Measurements from ENCODE around the gene ZNF615.
"Not testable (repeated sequence)": the region's sequence is repeated elsewhere in the genome, so short reads cannot be mapped to it uniquely, and the experiment has no call there.

ZNF615 gene

DNA sequence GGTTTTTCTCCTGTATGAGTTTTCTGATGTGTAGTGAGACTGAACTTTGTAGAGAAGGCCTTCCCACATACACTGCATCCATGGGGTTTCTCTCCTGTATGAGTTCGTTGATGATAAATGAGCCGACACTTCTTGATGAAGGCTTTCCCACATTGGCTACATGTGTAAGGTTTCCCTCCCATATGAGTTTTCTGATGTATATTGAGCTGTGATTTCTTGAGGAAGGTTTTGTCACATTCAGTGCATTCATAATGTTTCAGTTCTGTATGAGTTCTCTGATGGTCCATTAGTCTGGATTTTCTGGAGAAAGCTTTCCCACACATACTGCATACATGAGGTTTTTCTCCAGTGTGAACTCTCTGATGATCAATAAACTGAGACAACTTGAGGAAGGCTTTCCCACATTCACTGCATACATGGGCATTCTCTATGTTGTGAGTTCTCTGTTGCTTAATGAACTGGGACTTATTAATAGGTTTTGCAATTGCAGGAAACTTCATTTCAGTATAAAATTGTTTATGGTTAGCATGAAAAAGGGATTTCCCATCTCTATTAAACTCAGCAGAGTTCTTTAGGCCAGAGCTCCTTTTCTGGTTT is 13.9 kb downstream of the ZNF615 start:
- DNase-seq (ENCODE audit: extremely low read depth, low read depth) = no peak
- H3K4me3 ChIP-seq (replicated peaks; ENCODE audit: low read depth, low read length) = no peak overlapping the region
- TF ChIP-seq, protein P1, sequence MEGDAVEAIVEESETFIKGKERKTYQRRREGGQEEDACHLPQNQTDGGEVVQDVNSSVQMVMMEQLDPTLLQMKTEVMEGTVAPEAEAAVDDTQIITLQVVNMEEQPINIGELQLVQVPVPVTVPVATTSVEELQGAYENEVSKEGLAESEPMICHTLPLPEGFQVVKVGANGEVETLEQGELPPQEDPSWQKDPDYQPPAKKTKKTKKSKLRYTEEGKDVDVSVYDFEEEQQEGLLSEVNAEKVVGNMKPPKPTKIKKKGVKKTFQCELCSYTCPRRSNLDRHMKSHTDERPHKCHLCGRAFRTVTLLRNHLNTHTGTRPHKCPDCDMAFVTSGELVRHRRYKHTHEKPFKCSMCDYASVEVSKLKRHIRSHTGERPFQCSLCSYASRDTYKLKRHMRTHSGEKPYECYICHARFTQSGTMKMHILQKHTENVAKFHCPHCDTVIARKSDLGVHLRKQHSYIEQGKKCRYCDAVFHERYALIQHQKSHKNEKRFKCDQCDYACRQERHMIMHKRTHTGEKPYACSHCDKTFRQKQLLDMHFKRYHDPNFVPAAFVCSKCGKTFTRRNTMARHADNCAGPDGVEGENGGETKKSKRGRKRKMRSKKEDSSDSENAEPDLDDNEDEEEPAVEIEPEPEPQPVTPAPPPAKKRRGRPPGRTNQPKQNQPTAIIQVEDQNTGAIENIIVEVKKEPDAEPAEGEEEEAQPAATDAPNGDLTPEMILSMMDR (IDR thresholded peaks at IDR 0.05; ENCODE audit: low read depth, low read length, missing control alignments) = no peak

DNA sequence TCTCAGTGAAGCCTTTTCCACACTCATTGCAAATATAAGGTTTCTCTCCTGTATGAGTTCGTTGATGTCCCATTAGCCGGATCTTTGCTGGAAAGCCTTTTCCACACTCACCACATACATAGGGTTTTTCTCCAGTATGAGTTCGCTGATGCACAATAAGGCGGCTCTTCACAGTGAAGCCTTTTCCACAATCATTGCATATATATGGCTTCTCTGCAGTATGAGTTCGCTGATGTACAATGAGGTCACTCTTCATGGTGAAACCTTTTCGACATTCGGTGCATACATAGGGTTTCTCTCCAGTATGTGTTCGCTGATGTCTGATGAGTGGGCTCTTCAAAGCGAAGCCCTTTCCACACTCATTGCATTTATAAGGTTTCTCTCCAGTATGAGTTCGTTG is 14.6 kb downstream of the ZNF615 start:
- no peak for DNase-seq (ENCODE audit: extremely low read depth, low read depth)
- TF ChIP-seq, protein P1 (IDR thresholded peaks at IDR 0.05; ENCODE audit: low read depth, low read length, missing control alignments) = no peak
- no peak overlapping the region for H3K4me3 ChIP-seq (replicated peaks; ENCODE audit: low read depth, low read length)

DNA sequence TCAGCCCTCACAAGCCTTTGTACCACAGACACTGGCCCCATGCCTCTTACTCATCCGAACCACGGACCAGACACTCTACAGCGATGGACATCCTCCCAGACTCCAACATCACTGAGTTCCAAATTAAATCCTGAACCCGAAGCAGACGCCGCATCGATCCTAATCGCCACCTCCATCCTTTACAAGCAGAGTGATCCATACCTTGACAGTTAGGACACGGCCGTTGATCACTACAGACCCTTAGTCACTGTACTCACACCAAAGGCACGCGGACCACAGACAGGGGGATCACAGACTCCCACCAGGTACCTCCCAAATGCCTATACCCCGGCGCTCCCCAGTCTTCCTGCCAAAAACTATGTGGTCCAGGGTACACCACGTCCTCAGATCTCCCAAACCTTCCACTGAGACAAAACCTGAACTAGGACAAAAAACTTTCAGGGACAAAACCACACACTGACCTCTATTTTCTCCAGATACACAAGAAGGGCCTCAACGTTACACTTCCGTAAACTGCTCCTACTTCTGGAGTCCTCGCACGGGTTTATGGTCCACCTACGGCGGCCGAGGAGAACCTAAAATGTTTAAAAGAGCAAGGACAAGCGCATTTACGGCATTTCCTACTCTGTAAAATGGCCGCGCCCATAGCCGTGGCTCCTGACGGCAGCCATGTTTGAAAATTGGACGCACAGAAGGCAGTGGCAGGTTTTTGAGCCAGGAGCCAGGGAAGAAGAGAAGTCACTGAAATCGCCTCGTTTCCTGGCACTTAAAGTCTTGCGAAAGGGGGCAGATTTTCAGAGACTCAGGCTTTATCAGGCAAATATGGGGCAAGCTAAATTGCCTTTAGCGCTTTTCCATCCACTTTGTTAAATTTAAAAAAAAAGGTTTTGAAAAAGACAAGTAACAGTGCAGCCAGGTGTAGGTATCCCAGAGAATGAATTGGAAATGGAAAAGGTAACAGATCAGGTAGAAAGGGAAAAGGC is 21.4 kb downstream of the ZNF615 start, which contains the start of gene ZNF350:
Gene ZNF350, minus strand, starts transcription at position 532 of the 983 bp plus-strand sequence. CDS start 12,480 bp downstream, outside the sequence.
- DNase-seq (ENCODE audit: extremely low read depth, low read depth) = peak; percentile 82
- TF ChIP-seq, protein P1 (IDR thresholded peaks at IDR 0.05; ENCODE audit: low read depth, low read length, missing control alignments) = no peak
- peak within 1 kb of the TSS; percentile 74 for H3K4me3 ChIP-seq (replicated peaks; ENCODE audit: low read depth, low read length)

DNA sequence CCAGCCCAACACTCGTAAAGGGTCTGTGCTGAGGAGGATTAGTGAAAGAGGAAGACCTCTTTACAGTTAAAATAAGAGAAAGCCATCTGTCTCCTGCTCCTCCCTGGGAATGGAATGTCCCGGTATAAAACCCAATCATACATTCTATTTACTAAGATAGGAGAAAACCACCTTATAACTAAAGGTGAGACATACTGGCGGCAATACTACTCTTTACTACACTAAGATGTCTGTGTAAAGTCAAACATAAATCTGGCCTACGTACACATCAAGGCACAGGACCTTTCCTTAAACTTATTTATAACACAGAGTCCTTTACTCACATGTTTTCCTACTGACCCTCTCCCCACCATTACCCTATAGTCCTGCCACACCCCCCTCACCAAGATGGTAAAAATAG is 24.6 kb downstream of the ZNF615 start:
- no peak overlapping the region for H3K4me3 ChIP-seq (replicated peaks; ENCODE audit: low read depth, low read length)
- TF ChIP-seq, protein P1 (IDR thresholded peaks at IDR 0.05; ENCODE audit: low read depth, low read length, missing control alignments) = no peak

DNA sequence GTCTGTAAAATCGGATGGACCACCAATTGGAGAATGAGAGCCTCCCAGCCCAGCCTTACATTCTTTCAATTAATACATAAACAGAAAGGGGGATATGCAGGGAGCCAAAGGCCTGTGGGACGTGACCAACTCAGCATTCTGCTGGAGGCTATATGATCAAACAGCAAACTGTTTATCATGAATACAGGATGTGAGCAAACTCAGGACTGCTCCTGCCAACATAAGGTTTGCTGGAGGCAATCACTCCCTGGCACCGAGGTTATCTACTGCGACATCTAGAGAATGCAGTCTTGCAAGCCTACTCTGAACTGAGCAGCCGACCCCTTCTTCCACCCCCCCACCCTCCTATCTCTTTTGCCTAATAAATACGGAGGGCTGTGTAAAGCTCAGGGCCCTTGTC is 27.1 kb downstream of the ZNF615 start:
- not testable (repeated sequence) for H3K4me3 ChIP-seq (replicated peaks; ENCODE audit: low read depth, low read length); DNase-seq (ENCODE audit: extremely low read depth, low read depth)

More for the DNA sequence above, 24.6 kb downstream of the ZNF615 start:
- DNase-seq (ENCODE audit: extremely low read depth, low read depth) = no peak

DNA sequence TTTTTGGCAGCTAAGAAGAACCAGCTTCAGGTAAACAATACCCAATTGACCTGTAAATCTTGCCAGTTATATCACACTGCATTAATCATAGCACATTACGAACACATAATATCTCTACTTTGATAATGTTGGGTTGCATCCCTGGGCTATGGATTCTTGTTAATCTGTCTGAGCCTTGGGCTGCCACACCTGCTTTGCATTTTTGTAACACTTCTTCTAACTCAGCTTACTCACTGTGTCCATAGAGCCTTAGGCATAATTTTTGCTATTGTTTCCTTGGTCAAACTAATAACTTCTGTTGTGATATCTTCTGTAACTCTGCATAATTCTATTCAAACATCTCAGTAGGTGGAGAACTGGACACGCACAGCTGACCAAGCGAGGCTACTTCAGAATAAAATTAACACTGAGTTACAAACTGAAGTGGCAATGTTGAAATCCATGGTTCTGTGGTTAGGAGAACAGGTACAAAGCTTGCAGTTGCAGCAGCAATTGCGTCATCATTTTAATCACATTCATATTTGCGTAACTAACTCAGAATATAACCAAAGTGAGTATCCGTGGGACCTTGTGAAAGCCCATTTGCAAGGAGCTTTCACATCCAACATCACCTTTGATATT is 27.8 kb downstream of the ZNF615 start:
- TF ChIP-seq, protein P1 (IDR thresholded peaks at IDR 0.05; ENCODE audit: low read depth, low read length, missing control alignments) = no peak
- DNase-seq (ENCODE audit: extremely low read depth, low read depth) = no peak
- no peak overlapping the region for H3K4me3 ChIP-seq (replicated peaks; ENCODE audit: low read depth, low read length)

DNA sequence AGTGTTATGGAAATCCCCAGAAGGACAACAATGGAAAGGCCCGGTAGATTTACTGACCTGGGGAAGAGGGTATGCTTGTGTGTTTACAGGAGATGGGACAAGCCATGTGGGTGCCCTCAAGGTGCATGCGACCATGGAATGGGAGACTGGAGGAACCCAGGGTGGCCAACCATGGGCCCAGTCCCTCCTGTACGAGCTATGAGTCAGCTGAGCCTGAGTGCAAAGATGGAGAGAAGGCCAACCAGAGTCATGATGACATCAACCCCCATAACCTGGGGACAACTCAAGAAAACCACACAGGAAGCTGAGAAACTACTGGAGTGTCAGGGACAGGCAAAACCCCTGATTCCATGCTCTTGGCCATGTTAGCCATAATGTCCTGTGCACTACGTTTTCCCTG is 29.1 kb downstream of the ZNF615 start:
- no peak for DNase-seq (ENCODE audit: extremely low read depth, low read depth)
- H3K4me3 ChIP-seq (replicated peaks; ENCODE audit: low read depth, low read length) = no peak overlapping the region
- TF ChIP-seq, protein P1 (IDR thresholded peaks at IDR 0.05; ENCODE audit: low read depth, low read length, missing control alignments) = no peak

All from HFF-Myc (cell line).